Raji (cell line): ENCODE data around the gene KIF1A.

Experiments
- POLR2A ChIP-seq: IDR thresholded peaks from 2 replicates; pipeline ENCODE4 v1.6.1; 2011; ENCODE audit warnings: low read depth, low read length, control low read depth; ENCODE audit not compliant: insufficient read depth

The KIF1A gene

GRCh38 chr2:240852671-240853314 lies 32.8 kb upstream of the KIF1A start:
- TF ChIP-seq POLR2A = no peak

- no peak for TF ChIP-seq POLR2A
These were observed 31.3 kb upstream of the KIF1A start for GRCh38 chr2:240851078-240851991.

- no peak for TF ChIP-seq POLR2A
These were observed 30.7 kb upstream of the KIF1A start for GRCh38 chr2:240850756-240851077.

- no peak for TF ChIP-seq POLR2A
These were observed 30.0 kb upstream of the KIF1A start for GRCh38 chr2:240850026-240850425.

- no peak for TF ChIP-seq POLR2A
These were observed 29.1 kb upstream of the KIF1A start for GRCh38 chr2:240848900-240849680.

GRCh38 chr2:240847817-240848216 lies 27.8 kb upstream of the KIF1A start:
- TF ChIP-seq POLR2A = no peak

- no peak for TF ChIP-seq POLR2A
These were observed 27.0 kb upstream of the KIF1A start for GRCh38 chr2:240846873-240847595.

GRCh38 chr2:240840435-240841060 lies 20.5 kb upstream of the KIF1A start:
- no peak for TF ChIP-seq POLR2A

GRCh38 chr2:240839152-240840143 lies 19.4 kb upstream of the KIF1A start:
- no peak for TF ChIP-seq POLR2A

GRCh38 chr2:240837621-240838020 lies 17.6 kb upstream of the KIF1A start:
- no peak for TF ChIP-seq POLR2A

- no peak for TF ChIP-seq POLR2A
These were observed 16.9 kb upstream of the KIF1A start for GRCh38 chr2:240836781-240837467.

- no peak for TF ChIP-seq POLR2A
These were observed 15.5 kb upstream of the KIF1A start for GRCh38 chr2:240835528-240835927.
